HG03060 (cell line): ENCODE measurements around the gene RPL11.
A peak's percentile ranks its signal among the peaks of the same experiment; 100 is the strongest.
"Not testable (repeated sequence)": the region's sequence is repeated elsewhere in the genome, so short reads cannot be mapped to it uniquely, and the experiment has no call there.

Experiments used
- ATAC-seq: cut with Tn5 transposase; IDR thresholded peaks from one replicate; pipeline ENCODE4 v1.9.1; 2021; ENCODE audit warnings: low read depth, moderate number of reproducible peaks; ENCODE audit not compliant: unreplicated experiment

The RPL11 gene

GRCh38 chr1:23682946-23683345 lies 8.7 kb upstream of the RPL11 start:
- ATAC-seq: no peak

- ATAC-seq: no peak
Observed at GRCh38 chr1:23684415-23684814, 7.2 kb upstream of the RPL11 start.

GRCh38 chr1:23685197-23685596 lies 6.4 kb upstream of the RPL11 start:
- ATAC-seq: not testable (repeated sequence)

GRCh38 chr1:23687680-23688079 lies 3.9 kb upstream of the RPL11 start:
- ATAC-seq: not testable (repeated sequence)

- not testable (repeated sequence) for ATAC-seq
Observed at GRCh38 chr1:23688281-23688680, 3.3 kb upstream of the RPL11 start.

- no peak for ATAC-seq
Observed at GRCh38 chr1:23692308-23692871, 784 bp downstream of the RPL11 start.

GRCh38 chr1:23693599-23693998 lies 2.0 kb downstream of the RPL11 start:
- no peak for ATAC-seq

- ATAC-seq: no peak
Observed at GRCh38 chr1:23694371-23694770, 2.8 kb downstream of the RPL11 start.

GRCh38 chr1:23695667-23696066 lies 4.1 kb downstream of the RPL11 start:
- no peak for ATAC-seq

GRCh38 chr1:23696335-23696989 lies 4.9 kb downstream of the RPL11 start:
- no peak for ATAC-seq

- ATAC-seq: no peak
Observed at GRCh38 chr1:23698466-23698865, 6.9 kb downstream of the RPL11 start.

GRCh38 chr1:23699280-23700179 lies 7.9 kb downstream of the RPL11 start:
- no peak for ATAC-seq

GRCh38 chr1:23701310-23701709 lies 9.7 kb downstream of the RPL11 start:
- no peak for ATAC-seq

- no peak for ATAC-seq
Observed at GRCh38 chr1:23701996-23702395, 10.4 kb downstream of the RPL11 start.

- ATAC-seq: no peak
Observed at GRCh38 chr1:23704834-23705495, 13.4 kb downstream of the RPL11 start.

- ATAC-seq: no peak
Observed at GRCh38 chr1:23709229-23709628, 17.6 kb downstream of the RPL11 start.

GRCh38 chr1:23718482-23718881 lies 26.9 kb downstream of the RPL11 start:
- ATAC-seq: no peak

GRCh38 chr1:23719162-23719820 lies 27.7 kb downstream of the RPL11 start:
- no peak for ATAC-seq

- ATAC-seq: peak; percentile 39
Observed at GRCh38 chr1:23720256-23720995, 28.8 kb downstream of the RPL11 start.

GRCh38 chr1:23722652-23723051 lies 31.0 kb downstream of the RPL11 start:
- no peak for ATAC-seq
